Astrocyte (in vitro differentiated cells and primary cell): Measurements from ENCODE around the gene EXOG. TPM values are rescaled to one million over a fixed set of nuclear protein-coding genes. Genes with fewer than 3 reads are reported as not detected.

Experiments used
- DNase-seq: peaks from one replicate; pipeline ENCODE4 v3.0.0-alpha.2; 2010; ENCODE audit warnings: low read depth
- FAIRE-seq: peaks from 2 replicates; lab custom pipeline; 2011; peaks lifted over from hg19 to GRCh38; lab: Jason Lieb, UNC
- H2AFZ ChIP-seq: 2 replicates; pipeline ENCODE4 v1.6.0; 2012; ENCODE audit warnings: low read depth, low read length, inconsistent platforms
- H3K27ac ChIP-seq: 2 replicates; pipeline ENCODE4 v1.5.1; 2011; ENCODE audit warnings: low read depth, low read length, inconsistent platforms
- H3K27me3 ChIP-seq: 2 replicates; pipeline ENCODE4 v1.6.0; 2011; ENCODE audit warnings: low read length, inconsistent platforms; ENCODE audit not compliant: insufficient read depth
- H3K36me3 ChIP-seq: 2 replicates; pipeline ENCODE4 v1.5.1; 2011; ENCODE audit warnings: low read length, inconsistent platforms; ENCODE audit not compliant: insufficient read depth
- H3K4me1 ChIP-seq: 2 replicates; pipeline ENCODE4 v1.5.1; 2011; ENCODE audit warnings: low read length, inconsistent platforms; ENCODE audit not compliant: insufficient read depth
- H3K4me2 ChIP-seq: 2 replicates; pipeline ENCODE4 v1.6.0; 2012; ENCODE audit warnings: low read length, inconsistent platforms
- H3K4me3 ChIP-seq: 2 replicates; pipeline ENCODE4 v1.5.1; 2011; ENCODE audit warnings: low read depth, mild to moderate bottlenecking, low read length, inconsistent platforms; ENCODE audit not compliant: insufficient read depth
- H3K79me2 ChIP-seq: 2 replicates; pipeline ENCODE4 v1.6.0; 2012; ENCODE audit warnings: mild to moderate bottlenecking, low read length, inconsistent platforms; ENCODE audit not compliant: insufficient read depth
- H3K9ac ChIP-seq: 2 replicates; pipeline ENCODE4 v1.6.0; 2012; ENCODE audit warnings: mild to moderate bottlenecking, low read length, inconsistent platforms
- H3K9me3 ChIP-seq: 2 replicates; pipeline ENCODE4 v1.5.1; 2012; ENCODE audit warnings: low read depth, mild to moderate bottlenecking, low read length, inconsistent platforms; ENCODE audit not compliant: insufficient read depth
- H4K20me1 ChIP-seq: 2 replicates; pipeline ENCODE4 v1.6.0; 2012; ENCODE audit warnings: low read length, inconsistent platforms; ENCODE audit not compliant: insufficient read depth
- H3K27ac Mint-ChIP-seq: one replicate; pipeline ENCODE4 v1.8.0; 2021; ENCODE audit warnings: mild to moderate bottlenecking, mixed read lengths; ENCODE audit not compliant: unreplicated experiment
- H3K27me3 Mint-ChIP-seq: one replicate; pipeline ENCODE4 v1.8.0; 2021; ENCODE audit warnings: low read depth, mixed read lengths; ENCODE audit not compliant: unreplicated experiment
- H3K36me3 Mint-ChIP-seq: one replicate; pipeline ENCODE4 v1.8.0; 2021; ENCODE audit warnings: low read depth, mixed read lengths; ENCODE audit not compliant: unreplicated experiment
- H3K4me1 Mint-ChIP-seq: one replicate; pipeline ENCODE4 v1.8.0; 2021; ENCODE audit warnings: low read depth, mixed read lengths; ENCODE audit not compliant: unreplicated experiment
- H3K4me3 Mint-ChIP-seq: one replicate; pipeline ENCODE4 v1.8.0; 2021; ENCODE audit warnings: mild to moderate bottlenecking, moderate library complexity, mixed read lengths; ENCODE audit not compliant: unreplicated experiment
- H3K9me3 Mint-ChIP-seq: one replicate; pipeline ENCODE4 v1.8.0; 2021; ENCODE audit warnings: mild to moderate bottlenecking, mixed read lengths; ENCODE audit not compliant: unreplicated experiment
- CTCF ChIP-seq: IDR thresholded peaks from 2 replicates; pipeline ENCODE4 v1.5.1; 2011; ENCODE audit warnings: low read depth, mild to moderate bottlenecking, inconsistent platforms, low read length, moderate library complexity; ENCODE audit not compliant: insufficient read depth
- EZH2 ChIP-seq: IDR thresholded peaks from 2 replicates; pipeline ENCODE4 v1.6.1; 2012; ENCODE audit warnings: mild to moderate bottlenecking, low read length, inconsistent platforms; ENCODE audit not compliant: insufficient read depth
- total RNA-seq: library from RNA; stranded (reverse); gene quantifications from 2 replicates; pipeline ENCODE4 v1.2.1, GENCODE V29; 2021

The EXOG gene
- total RNA-seq, 1 donor from 2014 or later, result 11.5 TPM

- Histone ChIP-seq H3K4me3 (no peak overlapping the region), H3K27me3 (no peaks in the 10 kb centered on the region), H3K4me2 (no peak overlapping the region), H3K9me3 (no peaks in the 10 kb centered on the region), H3K79me2 (no peaks in the 10 kb centered on the region), H4K20me1 (peaks cover 7% of the 10 kb centered on the region), H3K4me1 (no peaks in the 10 kb centered on the region), H2AFZ (no peak overlapping the region), H3K36me3 (no peaks in the 10 kb centered on the region), H3K9ac (no peak overlapping the region), H3K27ac (no peak overlapping the region)
- no peak for TF ChIP-seq CTCF
- no peak for TF ChIP-seq EZH2
- DNase-seq, result no peak
- H3K27ac Mint-ChIP-seq, result no peak overlapping the region
- no peaks in the 10 kb centered on the region for H3K27me3 Mint-ChIP-seq
- peak; percentile 29 for FAIRE-seq
- no peaks in the 10 kb centered on the region for H3K9me3 Mint-ChIP-seq
- peaks cover 12% of the 10 kb centered on the region for H3K36me3 Mint-ChIP-seq
- no peak overlapping the region for H3K4me3 Mint-ChIP-seq
- no peaks in the 10 kb centered on the region for H3K4me1 Mint-ChIP-seq
These were observed 16.1 kb upstream of the EXOG start for GRCh38 chr3:38480093-38480445.

GRCh38 chr3:38480930-38481329 is 15.2 kb upstream of the EXOG start:
- no peaks in the 10 kb centered on the region for H3K79me2 ChIP-seq
- no peaks in the 10 kb centered on the region for H3K36me3 ChIP-seq
- H3K9me3 ChIP-seq, result no peaks in the 10 kb centered on the region
- no peak overlapping the region for H3K9ac ChIP-seq
- Mint-ChIP-seq H3K4me1 (no peaks in the 10 kb centered on the region), H3K36me3 (peaks cover 12% of the 10 kb centered on the region), H3K27me3 (no peaks in the 10 kb centered on the region), H3K4me3 (no peak overlapping the region), H3K9me3 (no peaks in the 10 kb centered on the region), H3K27ac (no peak overlapping the region)
- no peak for DNase-seq
- no peak overlapping the region for H2AFZ ChIP-seq
- peaks cover 5% of the 10 kb centered on the region for H4K20me1 ChIP-seq
- no peak overlapping the region for H3K27ac ChIP-seq
- no peak overlapping the region for H3K4me3 ChIP-seq
- no peaks in the 10 kb centered on the region for H3K4me1 ChIP-seq
- no peak for FAIRE-seq
- no peaks in the 10 kb centered on the region for H3K27me3 ChIP-seq
- H3K4me2 ChIP-seq, result no peak overlapping the region
- TF ChIP-seq CTCF, result no peak
- no peak for TF ChIP-seq EZH2

GRCh38 chr3:38482951-38483350 is 13.2 kb upstream of the EXOG start:
- Histone ChIP-seq H3K4me3 (no peak overlapping the region), H3K9me3 (no peaks in the 10 kb centered on the region), H3K79me2 (no peaks in the 10 kb centered on the region), H3K27me3 (no peaks in the 10 kb centered on the region), H3K4me1 (no peaks in the 10 kb centered on the region), H2AFZ (no peak overlapping the region), H3K36me3 (no peaks in the 10 kb centered on the region), H3K4me2 (no peak overlapping the region), H4K20me1 (no peaks in the 10 kb centered on the region), H3K9ac (no peak overlapping the region), H3K27ac (no peak overlapping the region)
- Mint-ChIP-seq H3K9me3 (peaks cover 2% of the 10 kb centered on the region), H3K36me3 (peaks cover 12% of the 10 kb centered on the region), H3K27ac (no peak overlapping the region), H3K4me1 (no peaks in the 10 kb centered on the region), H3K4me3 (no peak overlapping the region), H3K27me3 (no peaks in the 10 kb centered on the region)
- no peak for DNase-seq
- no peak for TF ChIP-seq CTCF
- no peak for TF ChIP-seq EZH2
- no peak for FAIRE-seq
